Neural cell (in vitro differentiated cells): ENCODE results near the gene FAM187B. TPM values are rescaled to one million over a fixed set of nuclear protein-coding genes. Genes with fewer than 3 reads are reported as not detected.

Source experiments
- H2AFZ ChIP-seq: fragments of 200-600, 300-800 bp; sonication (generic), shearing (Covaris generic); 2 replicates; pipeline ENCODE4 v1.6.0; 2014; ENCODE audit warnings: low read depth, mild to moderate bottlenecking, antibody characterized with exemption, low read length, moderate library complexity
- H3F3A ChIP-seq: fragments of 200-600 bp; shearing (Covaris generic); 2 replicates; pipeline ENCODE4 v1.6.1; 2016; ENCODE audit warnings: mild to moderate bottlenecking, moderate library complexity, mixed read lengths, antibody characterized with exemption, low read length; ENCODE audit not compliant: insufficient read depth, poor library complexity, severe bottlenecking
- H3K27ac ChIP-seq: fragments of 200-600, 300-800 bp; sonication (generic), shearing (Covaris generic); 2 replicates; pipeline ENCODE4 v1.5.1; 2014; ENCODE audit warnings: mild to moderate bottlenecking, low read length, moderate library complexity
- H3K27me3 ChIP-seq: fragments of 300-800, 200-600 bp; sonication (generic), shearing (Covaris generic); 2 replicates; pipeline ENCODE4 v1.6.0; 2014; ENCODE audit warnings: mild to moderate bottlenecking, low read depth, low read length, moderate library complexity; ENCODE audit not compliant: insufficient read depth
- H3K36me3 ChIP-seq: fragments of 300-800, 200-600 bp; sonication (generic), shearing (Covaris generic); 2 replicates; pipeline ENCODE4 v1.5.1; 2014; ENCODE audit warnings: mild to moderate bottlenecking, antibody characterized with exemption, low read length, moderate library complexity; ENCODE audit not compliant: insufficient read depth
- H3K4me2 ChIP-seq: fragments of 300-800, 200-600 bp; sonication (generic), shearing (Covaris generic); 2 replicates; pipeline ENCODE4 v1.6.0; 2014; ENCODE audit warnings: mild to moderate bottlenecking, low read length
- H3K4me3 ChIP-seq: fragments of 300-800, 200-600 bp; sonication (generic), shearing (Covaris generic); 2 replicates; pipeline ENCODE4 v1.5.1; 2014; ENCODE audit warnings: mild to moderate bottlenecking, low read length, moderate library complexity
- H3K79me2 ChIP-seq: fragments of 200-600 bp; shearing (Covaris generic); replicated peaks from 2 replicates; pipeline ENCODE4 v1.6.0; 2014; ENCODE audit warnings: mild to moderate bottlenecking, low read length, moderate library complexity; ENCODE audit not compliant: insufficient read depth
- H3K9ac ChIP-seq: fragments of 300-800, 200-600 bp; sonication (generic), shearing (Covaris generic); 2 replicates; pipeline ENCODE4 v1.6.1; 2016; ENCODE audit warnings: mild to moderate bottlenecking, low read length, mixed read lengths
- H3K9me2 ChIP-seq: fragments of 200-600 bp; shearing (Covaris generic); 2 replicates; pipeline ENCODE4 v1.6.1; 2016; ENCODE audit warnings: mild to moderate bottlenecking, low read length, mixed read lengths; ENCODE audit not compliant: insufficient read depth
- H3K9me3 ChIP-seq: fragments of 200-600, 300-800 bp; sonication (generic), shearing (Covaris generic); 2 replicates; pipeline ENCODE4 v1.6.1; 2016; ENCODE audit warnings: mild to moderate bottlenecking, mixed run types, low read length, moderate library complexity, mixed read lengths
- H4K20me1 ChIP-seq: fragments of 200-600 bp; shearing (Covaris generic); 2 replicates; pipeline ENCODE4 v1.6.1; 2016; ENCODE audit warnings: mild to moderate bottlenecking, mixed run types; ENCODE audit not compliant: insufficient read depth
- EP300 ChIP-seq: fragments of 450-650 bp; conservative IDR thresholded peaks from 2 replicates; pipeline ENCODE4 v1.6.1; 2014; ENCODE audit warnings: antibody characterized with exemption, mild to moderate bottlenecking, moderate library complexity; ENCODE audit not compliant: poor library complexity, severe bottlenecking
- EZH2 ChIP-seq: fragments of 200-600, 300-800 bp; shearing (Covaris generic), sonication (generic); IDR thresholded peaks from 2 replicates; pipeline ENCODE4 v1.6.1; 2014; ENCODE audit warnings: antibody characterized with exemption, low read length, borderline replicate concordance, mild to moderate bottlenecking; ENCODE audit not compliant: insufficient read depth, poor library complexity, severe bottlenecking
- MXI1 ChIP-seq: fragments of 450-650 bp; conservative IDR thresholded peaks from 2 replicates; pipeline ENCODE4 v1.6.1; 2014; ENCODE audit warnings: antibody characterized with exemption, mild to moderate bottlenecking; ENCODE audit not compliant: poor library complexity, severe bottlenecking
- POLR2AphosphoS5 ChIP-seq: IDR thresholded peaks from 2 replicates; pipeline ENCODE4 v1.6.1; 2012
- RAD21 ChIP-seq: fragments of 450-650 bp; conservative IDR thresholded peaks from 2 replicates; pipeline ENCODE4 v1.6.1; 2014; ENCODE audit warnings: antibody characterized with exemption, mild to moderate bottlenecking, moderate library complexity
- SMC3 ChIP-seq: fragments of 450-650 bp; conservative IDR thresholded peaks from 2 replicates; pipeline ENCODE4 v1.6.1; 2014; ENCODE audit warnings: antibody characterized with exemption, mild to moderate bottlenecking, moderate library complexity; ENCODE audit not compliant: poor library complexity
- TAF1 ChIP-seq: IDR thresholded peaks from 2 replicates; pipeline ENCODE4 v1.6.1; 2012; ENCODE audit warnings: low read depth
- polyA plus RNA-seq: library from polyadenylated mRNA; depleted of rRNA; stranded (reverse); fragments of >200 nt; gene quantifications from 2 replicates; pipeline ENCODE4 v1.2.3, GENCODE V29; 2014
- TF ChIP-seq, protein P1 (sequence below): fragments of 450-650 bp; IDR thresholded peaks from 2 replicates; pipeline ENCODE4 v1.5.1; 2014; ENCODE audit warnings: antibody characterized with exemption, mild to moderate bottlenecking, moderate library complexity; ENCODE audit not compliant: poor library complexity, severe bottlenecking
- TF ChIP-seq, protein P2 (sequence below): IDR thresholded peaks from 2 replicates; pipeline ENCODE4 v1.6.1; 2012; ENCODE audit warnings: borderline replicate concordance

Gene FAM187B
- polyA plus RNA-seq, 1 donor from 2014 or later, result not detected

DNA sequence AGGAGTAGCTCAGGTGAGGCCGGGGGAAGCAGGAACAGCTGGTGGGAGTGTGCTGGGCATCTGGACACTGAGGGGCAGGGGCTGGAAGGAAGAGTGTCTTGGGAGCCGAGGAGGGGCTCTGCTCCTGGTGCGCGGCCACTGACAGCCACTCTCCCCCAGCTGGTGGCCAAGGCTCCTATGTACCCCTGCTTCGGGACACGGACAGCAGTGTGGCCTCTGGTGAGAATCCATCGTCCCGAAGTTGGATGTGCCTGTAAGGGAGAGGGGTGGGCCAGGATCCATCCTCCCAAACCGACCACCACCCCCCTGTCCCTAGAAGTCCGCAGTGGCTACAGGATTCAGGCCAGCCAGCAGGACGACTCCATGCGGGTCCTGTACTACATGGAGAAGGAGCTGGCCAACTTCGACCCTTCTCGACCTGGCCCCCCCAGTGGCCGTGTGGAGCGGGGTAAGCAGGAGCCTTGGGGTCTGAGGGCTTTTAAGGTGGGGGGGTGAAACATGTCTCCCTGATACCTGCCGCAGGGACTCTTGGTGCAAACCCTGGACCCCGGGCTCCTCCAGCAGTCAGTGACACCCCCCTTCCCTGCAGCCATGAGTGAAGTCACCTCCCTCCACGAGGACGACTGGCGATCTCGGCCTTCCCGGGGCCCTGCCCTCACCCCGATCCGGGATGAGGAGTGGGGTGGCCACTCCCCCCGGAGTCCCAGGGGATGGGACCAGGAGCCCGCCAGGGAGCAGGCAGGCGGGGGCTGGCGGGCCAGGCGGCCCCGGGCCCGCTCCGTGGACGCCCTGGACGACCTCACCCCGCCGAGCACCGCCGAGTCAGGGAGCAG, 38.2 kb upstream of the FAM187B start:
- no peak overlapping the region for H2AFZ ChIP-seq
- peak overlapping the region; percentile 94 for H3K4me2 ChIP-seq
- H3F3A ChIP-seq, result no peaks in the 10 kb centered on the region
- no peaks in the 10 kb centered on the region for H4K20me1 ChIP-seq
- no peak for TF ChIP-seq POLR2AphosphoS5
- TF ChIP-seq, protein P1, sequence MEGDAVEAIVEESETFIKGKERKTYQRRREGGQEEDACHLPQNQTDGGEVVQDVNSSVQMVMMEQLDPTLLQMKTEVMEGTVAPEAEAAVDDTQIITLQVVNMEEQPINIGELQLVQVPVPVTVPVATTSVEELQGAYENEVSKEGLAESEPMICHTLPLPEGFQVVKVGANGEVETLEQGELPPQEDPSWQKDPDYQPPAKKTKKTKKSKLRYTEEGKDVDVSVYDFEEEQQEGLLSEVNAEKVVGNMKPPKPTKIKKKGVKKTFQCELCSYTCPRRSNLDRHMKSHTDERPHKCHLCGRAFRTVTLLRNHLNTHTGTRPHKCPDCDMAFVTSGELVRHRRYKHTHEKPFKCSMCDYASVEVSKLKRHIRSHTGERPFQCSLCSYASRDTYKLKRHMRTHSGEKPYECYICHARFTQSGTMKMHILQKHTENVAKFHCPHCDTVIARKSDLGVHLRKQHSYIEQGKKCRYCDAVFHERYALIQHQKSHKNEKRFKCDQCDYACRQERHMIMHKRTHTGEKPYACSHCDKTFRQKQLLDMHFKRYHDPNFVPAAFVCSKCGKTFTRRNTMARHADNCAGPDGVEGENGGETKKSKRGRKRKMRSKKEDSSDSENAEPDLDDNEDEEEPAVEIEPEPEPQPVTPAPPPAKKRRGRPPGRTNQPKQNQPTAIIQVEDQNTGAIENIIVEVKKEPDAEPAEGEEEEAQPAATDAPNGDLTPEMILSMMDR, result no peak
- TF ChIP-seq EP300, result no peak
- TF ChIP-seq SMC3, result no peak
- no peak for TF ChIP-seq TAF1
- TF ChIP-seq RAD21, result no peak
- TF ChIP-seq MXI1, result no peak
- TF ChIP-seq, protein P2, sequence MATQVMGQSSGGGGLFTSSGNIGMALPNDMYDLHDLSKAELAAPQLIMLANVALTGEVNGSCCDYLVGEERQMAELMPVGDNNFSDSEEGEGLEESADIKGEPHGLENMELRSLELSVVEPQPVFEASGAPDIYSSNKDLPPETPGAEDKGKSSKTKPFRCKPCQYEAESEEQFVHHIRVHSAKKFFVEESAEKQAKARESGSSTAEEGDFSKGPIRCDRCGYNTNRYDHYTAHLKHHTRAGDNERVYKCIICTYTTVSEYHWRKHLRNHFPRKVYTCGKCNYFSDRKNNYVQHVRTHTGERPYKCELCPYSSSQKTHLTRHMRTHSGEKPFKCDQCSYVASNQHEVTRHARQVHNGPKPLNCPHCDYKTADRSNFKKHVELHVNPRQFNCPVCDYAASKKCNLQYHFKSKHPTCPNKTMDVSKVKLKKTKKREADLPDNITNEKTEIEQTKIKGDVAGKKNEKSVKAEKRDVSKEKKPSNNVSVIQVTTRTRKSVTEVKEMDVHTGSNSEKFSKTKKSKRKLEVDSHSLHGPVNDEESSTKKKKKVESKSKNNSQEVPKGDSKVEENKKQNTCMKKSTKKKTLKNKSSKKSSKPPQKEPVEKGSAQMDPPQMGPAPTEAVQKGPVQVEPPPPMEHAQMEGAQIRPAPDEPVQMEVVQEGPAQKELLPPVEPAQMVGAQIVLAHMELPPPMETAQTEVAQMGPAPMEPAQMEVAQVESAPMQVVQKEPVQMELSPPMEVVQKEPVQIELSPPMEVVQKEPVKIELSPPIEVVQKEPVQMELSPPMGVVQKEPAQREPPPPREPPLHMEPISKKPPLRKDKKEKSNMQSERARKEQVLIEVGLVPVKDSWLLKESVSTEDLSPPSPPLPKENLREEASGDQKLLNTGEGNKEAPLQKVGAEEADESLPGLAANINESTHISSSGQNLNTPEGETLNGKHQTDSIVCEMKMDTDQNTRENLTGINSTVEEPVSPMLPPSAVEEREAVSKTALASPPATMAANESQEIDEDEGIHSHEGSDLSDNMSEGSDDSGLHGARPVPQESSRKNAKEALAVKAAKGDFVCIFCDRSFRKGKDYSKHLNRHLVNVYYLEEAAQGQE, result no peak
- TF ChIP-seq EZH2, result no peak
- peak overlapping the region; percentile 94 for H3K4me3 ChIP-seq
- H3K36me3 ChIP-seq, result no peaks in the 10 kb centered on the region
- no peaks in the 10 kb centered on the region for H3K9me2 ChIP-seq
- H3K27me3 ChIP-seq, result no peaks in the 10 kb centered on the region
- no peak overlapping the region for H3K27ac ChIP-seq
- H3K79me2 ChIP-seq, result peaks cover 6% of the 10 kb centered on the region
- H3K9me3 ChIP-seq, result no peaks in the 10 kb centered on the region
- H3K9ac ChIP-seq, result peak overlapping the region; percentile 86

DNA sequence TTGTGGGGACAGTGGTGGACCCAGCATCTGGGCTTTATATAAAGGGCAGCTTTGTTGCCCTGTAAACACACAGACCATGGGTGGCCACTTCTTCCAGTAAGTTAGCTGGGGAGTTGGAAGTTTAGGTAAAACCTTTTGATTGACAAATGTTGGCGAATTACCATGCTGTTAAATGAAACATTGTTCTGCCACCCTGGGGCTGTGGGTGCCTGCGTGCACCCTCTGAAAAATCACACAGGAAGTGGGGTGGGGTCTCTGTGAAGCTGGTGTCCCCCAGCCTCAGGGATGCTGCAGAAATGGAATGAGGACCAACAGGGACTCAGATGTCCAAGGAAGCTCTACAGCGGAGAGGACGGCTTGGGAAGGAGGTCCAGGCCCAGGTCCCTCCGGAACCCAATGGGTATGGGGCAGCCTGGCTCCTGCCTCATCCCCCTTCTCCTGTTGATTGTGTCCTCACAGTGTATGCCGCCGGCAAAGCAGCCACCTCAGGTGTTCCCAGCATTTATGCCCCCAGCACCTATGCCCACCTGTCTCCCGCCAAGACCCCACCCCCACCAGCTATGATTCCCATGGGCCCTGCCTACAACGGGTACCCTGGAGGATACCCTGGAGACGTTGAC, 37.5 kb upstream of the FAM187B start:
- Histone ChIP-seq H3K27me3 (no peaks in the 10 kb centered on the region), H3K36me3 (no peaks in the 10 kb centered on the region), H2AFZ (no peak overlapping the region), H3K27ac (no peak overlapping the region), H3F3A (no peaks in the 10 kb centered on the region), H3K4me3 (no peak overlapping the region), H3K9me3 (no peaks in the 10 kb centered on the region), H3K79me2 (peaks cover 6% of the 10 kb centered on the region), H3K9me2 (no peaks in the 10 kb centered on the region), H3K4me2 (no peak overlapping the region), H3K9ac (no peak overlapping the region), H4K20me1 (no peaks in the 10 kb centered on the region)
- TF ChIP-seq, protein P1, result no peak
- TF ChIP-seq MXI1 (no peak), EZH2 (no peak), EP300 (no peak), RAD21 (no peak), SMC3 (no peak), POLR2AphosphoS5 (no peak), TAF1 (no peak)
- TF ChIP-seq, protein P2, result no peak
